ENCODE results near the gene ABCC4.

ABCC4 gene

GRCh38 chr13:95228130-95228529 lies 73.1 kb downstream of the ABCC4 start:
- TF ChIP-seq ZFX (IDR thresholded peaks at IDR 0.05) (no peak), CTCF (conservative IDR thresholded peaks at IDR 0.05) (no peak)
- H3K27ac ChIP-seq: peak overlapping the region; percentile 79

- H3K27ac ChIP-seq: peak overlapping the region; percentile 80
These were observed 74.1 kb downstream of the ABCC4 start for GRCh38 chr13:95226932-95227695.

GRCh38 chr13:95226476-95226875 lies 74.8 kb downstream of the ABCC4 start:
- peak overlapping the region; percentile 80 for H3K27ac ChIP-seq
- peak; percentile 16; the same call in 1 of the 2 replicates for TF ChIP-seq CTCF (conservative IDR thresholded peaks at IDR 0.05)
- no peak for TF ChIP-seq ZFX (IDR thresholded peaks at IDR 0.05)

More at GRCh38 chr13:95226932-95227695, 74.1 kb downstream of the ABCC4 start:
- TF ChIP-seq ZFX (IDR thresholded peaks at IDR 0.05) (no peak), CTCF (conservative IDR thresholded peaks at IDR 0.05) (no peak)

- no peak for TF ChIP-seq ZFX (IDR thresholded peaks at IDR 0.05)
- TF ChIP-seq CTCF (conservative IDR thresholded peaks at IDR 0.05): no peak
- H3K27ac ChIP-seq: peak overlapping the region; percentile 80; the same call in 1 of the 2 replicates
These were observed 75.2 kb downstream of the ABCC4 start for GRCh38 chr13:95226050-95226449.

- H3K27ac ChIP-seq: peak overlapping the region; percentile 72
- TF ChIP-seq CTCF (conservative IDR thresholded peaks at IDR 0.05) (no peak), ZFX (IDR thresholded peaks at IDR 0.05) (no peak)
These were observed 77.2 kb downstream of the ABCC4 start for GRCh38 chr13:95224064-95224463.

GRCh38 chr13:95222733-95223018 lies 78.6 kb downstream of the ABCC4 start:
- TF ChIP-seq CTCF (conservative IDR thresholded peaks at IDR 0.05) (no peak), ZFX (IDR thresholded peaks at IDR 0.05) (no peak)
- H3K27ac ChIP-seq: peak overlapping the region; percentile 52

- H3K27ac ChIP-seq: peak overlapping the region; percentile 52
- TF ChIP-seq ZFX (IDR thresholded peaks at IDR 0.05) (no peak), CTCF (conservative IDR thresholded peaks at IDR 0.05) (no peak)
These were observed 79.1 kb downstream of the ABCC4 start for GRCh38 chr13:95221971-95222732.
